Astrocyte (in vitro differentiated cells and primary cell): ENCODE data around the gene LRRC17.

Source experiments
- EZH2 ChIP-seq: IDR thresholded peaks from 2 replicates; pipeline ENCODE4 v1.6.1; 2012; ENCODE audit warnings: mild to moderate bottlenecking, low read length, inconsistent platforms; ENCODE audit not compliant: insufficient read depth
- TF ChIP-seq, protein P1 (sequence below): IDR thresholded peaks from 2 replicates; pipeline ENCODE4 v1.5.1; 2011; ENCODE audit warnings: low read depth, mild to moderate bottlenecking, inconsistent platforms, low read length, moderate library complexity; ENCODE audit not compliant: insufficient read depth

GRCh38 chr7:102864958-102865357, 47.8 kb upstream of the LRRC17 start:
- TF ChIP-seq, protein P1, sequence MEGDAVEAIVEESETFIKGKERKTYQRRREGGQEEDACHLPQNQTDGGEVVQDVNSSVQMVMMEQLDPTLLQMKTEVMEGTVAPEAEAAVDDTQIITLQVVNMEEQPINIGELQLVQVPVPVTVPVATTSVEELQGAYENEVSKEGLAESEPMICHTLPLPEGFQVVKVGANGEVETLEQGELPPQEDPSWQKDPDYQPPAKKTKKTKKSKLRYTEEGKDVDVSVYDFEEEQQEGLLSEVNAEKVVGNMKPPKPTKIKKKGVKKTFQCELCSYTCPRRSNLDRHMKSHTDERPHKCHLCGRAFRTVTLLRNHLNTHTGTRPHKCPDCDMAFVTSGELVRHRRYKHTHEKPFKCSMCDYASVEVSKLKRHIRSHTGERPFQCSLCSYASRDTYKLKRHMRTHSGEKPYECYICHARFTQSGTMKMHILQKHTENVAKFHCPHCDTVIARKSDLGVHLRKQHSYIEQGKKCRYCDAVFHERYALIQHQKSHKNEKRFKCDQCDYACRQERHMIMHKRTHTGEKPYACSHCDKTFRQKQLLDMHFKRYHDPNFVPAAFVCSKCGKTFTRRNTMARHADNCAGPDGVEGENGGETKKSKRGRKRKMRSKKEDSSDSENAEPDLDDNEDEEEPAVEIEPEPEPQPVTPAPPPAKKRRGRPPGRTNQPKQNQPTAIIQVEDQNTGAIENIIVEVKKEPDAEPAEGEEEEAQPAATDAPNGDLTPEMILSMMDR, result no peak
- TF ChIP-seq EZH2, result no peak
